ENCODE results near the gene MMEL1.
"Not testable (repeated sequence)": the region's sequence is repeated elsewhere in the genome, so short reads cannot be mapped to it uniquely, and the experiment has no call there.

Gene MMEL1

GRCh38 chr1:2554621-2555387, 78.0 kb downstream of the MMEL1 start:
- ChIA-PET CTCF (interaction anchor here (0.7 to 1.7 kb wide), 2 partner anchors 31 to 67 kb away, joined by 3 to 5 read pairs; no protein-coding TSS in a partner anchor), POLR2A (ENCODE audit: low non-redundant PET) (no interaction called here)
- peak overlapping the region; percentile 85; the same call in 1 of the 2 replicates for H3K27ac ChIP-seq
- TF ChIP-seq CTCF (conservative IDR thresholded peaks at IDR 0.05; ENCODE audit: low read depth), result peak; percentile 26; the same call in 1 of the 2 replicates
- no peak for DNase-seq (ENCODE audit: low spot score)

- DNase-seq (ENCODE audit: low spot score), result no peak
- ChIA-PET POLR2A (ENCODE audit: low non-redundant PET) (no interaction called here), CTCF (no interaction called here)
- H3K27ac ChIP-seq, result no peak overlapping the region
- no peak for TF ChIP-seq CTCF (conservative IDR thresholded peaks at IDR 0.05; ENCODE audit: low read depth)
Observed at GRCh38 chr1:2553871-2554620, 78.8 kb downstream of the MMEL1 start.

DNA sequence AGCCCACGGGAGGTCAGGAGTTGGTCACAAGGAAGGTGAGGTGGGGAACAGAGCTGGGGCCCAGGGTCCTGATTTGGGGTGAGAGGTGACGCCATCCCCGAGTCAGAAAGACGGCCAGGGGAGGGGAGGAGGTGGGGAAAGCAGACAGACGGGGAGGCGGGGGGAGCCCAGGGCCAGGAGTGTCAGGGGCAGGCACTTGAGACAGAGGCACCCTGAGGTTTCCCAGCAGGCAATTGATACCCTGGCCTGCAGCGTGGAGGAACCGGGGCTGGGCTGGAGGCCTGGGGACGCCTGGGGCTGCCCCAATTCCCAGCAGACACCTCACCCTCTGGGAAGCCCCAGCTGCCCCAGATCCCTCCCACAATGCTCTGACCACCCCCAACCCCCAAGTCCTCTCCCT, 79.7 kb downstream of the MMEL1 start:
- DNase-seq (ENCODE audit: low spot score); POLR2A ChIA-PET (ENCODE audit: low non-redundant PET); H3K27ac ChIP-seq; CTCF ChIA-PET: not testable (repeated sequence)

- CTCF ChIA-PET, result no interaction called here
- POLR2A ChIA-PET (ENCODE audit: low non-redundant PET), result no interaction called here
Observed at GRCh38 chr1:2552189-2552588, 80.6 kb downstream of the MMEL1 start.

DNA sequence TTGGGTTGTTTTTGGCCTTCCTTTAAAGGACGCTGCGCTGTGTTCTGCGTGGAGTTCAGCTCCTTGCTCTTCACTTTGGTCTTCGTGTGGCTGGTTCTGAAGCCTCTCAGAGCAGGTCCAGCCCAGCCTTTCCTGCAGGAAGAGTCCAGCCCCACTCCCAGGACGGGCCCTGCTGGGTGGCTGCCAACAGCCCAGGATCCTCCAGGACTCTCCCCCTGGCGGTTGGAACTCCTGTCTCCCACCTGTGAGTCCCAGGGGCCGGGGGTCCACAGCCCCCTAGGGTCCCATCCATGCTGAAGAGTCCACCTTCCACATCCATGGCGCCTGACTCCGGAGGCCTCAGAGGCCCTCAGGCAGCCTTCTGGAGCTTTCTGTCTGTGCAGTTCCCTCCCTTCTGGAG, 81.3 kb downstream of the MMEL1 start:
- CTCF ChIA-PET, result interaction anchor here (0.7 kb wide), 1 partner anchor 23 kb away, joined by 3 read pairs; no protein-coding TSS in a partner anchor
- DNase-seq (ENCODE audit: low spot score); POLR2A ChIA-PET (ENCODE audit: low non-redundant PET): not testable (repeated sequence)

More at GRCh38 chr1:2552189-2552588, 80.6 kb downstream of the MMEL1 start:
- H3K27ac ChIP-seq, result no peak overlapping the region
- no peak for TF ChIP-seq CTCF (conservative IDR thresholded peaks at IDR 0.05; ENCODE audit: low read depth)
- DNase-seq (ENCODE audit: low spot score), result no peak

DNA sequence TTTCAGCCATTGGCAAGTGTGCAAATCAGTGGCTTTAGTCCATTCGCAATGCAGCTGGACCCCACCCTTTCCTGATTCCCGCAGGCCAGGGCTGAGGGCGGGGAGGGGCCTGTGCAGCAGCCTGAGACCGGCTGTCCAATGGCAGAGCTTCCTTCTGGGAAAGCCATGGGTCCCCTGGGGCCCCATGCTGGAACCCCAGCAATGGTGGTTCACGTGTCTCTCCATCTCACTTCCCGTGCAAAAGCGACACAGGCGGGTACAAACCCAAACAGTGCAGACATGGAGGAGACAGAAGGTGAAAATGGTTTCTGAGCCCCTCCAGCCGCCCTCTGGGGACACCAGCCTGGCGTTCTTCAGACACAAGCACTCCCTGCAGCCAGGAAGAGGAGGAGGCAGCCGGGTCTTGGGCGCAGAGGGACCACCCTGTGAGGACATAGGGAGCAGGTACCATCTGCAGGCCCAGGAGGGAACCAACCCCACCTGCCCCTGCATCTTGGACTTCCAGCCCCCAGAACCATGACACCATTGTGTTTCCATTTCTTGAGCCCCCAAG, 82.4 kb downstream of the MMEL1 start:
- DNase-seq (ENCODE audit: low spot score); POLR2A ChIA-PET (ENCODE audit: low non-redundant PET); CTCF ChIA-PET; H3K27ac ChIP-seq: not testable (repeated sequence)

More for the DNA sequence above, 81.3 kb downstream of the MMEL1 start:
- not testable (repeated sequence) for H3K27ac ChIP-seq

DNA sequence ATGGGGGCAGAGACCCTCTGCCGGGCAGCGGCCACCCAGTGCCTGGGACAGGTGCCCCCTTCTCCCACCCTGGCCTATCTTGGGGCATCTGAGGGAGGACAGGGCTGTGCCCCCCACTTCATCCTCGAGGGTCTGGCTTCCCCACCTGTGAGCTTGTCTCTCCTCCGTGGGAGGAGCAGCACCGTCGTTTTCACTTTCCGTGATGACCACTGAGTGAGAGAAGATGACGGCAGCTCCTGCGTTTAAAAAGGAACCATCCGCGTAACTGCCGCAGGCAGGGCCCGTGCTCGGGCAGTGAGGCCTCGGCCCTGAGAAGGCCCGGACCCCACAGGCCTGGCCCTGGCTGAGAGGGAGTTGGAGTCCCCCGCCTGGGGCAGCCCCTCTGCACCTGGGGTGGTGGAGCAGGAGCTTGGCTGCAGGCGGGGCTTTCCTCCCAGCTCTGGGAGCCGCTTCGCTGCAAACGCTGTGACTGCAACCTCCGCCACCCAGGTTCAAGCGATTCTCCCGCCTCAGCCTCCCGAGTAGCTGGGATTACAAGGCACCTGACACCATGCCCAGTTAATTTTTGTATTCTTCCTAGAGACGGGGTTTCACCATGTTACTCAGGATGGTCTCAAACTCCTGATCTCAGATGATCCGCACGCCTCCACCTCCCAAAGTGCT, 83.3 kb downstream of the MMEL1 start:
- CTCF ChIA-PET, result interaction anchor here (0.7 to 1.3 kb wide), 2 partner anchors 20 to 25 kb away, joined by 3 read pairs; no protein-coding TSS in a partner anchor
- H3K27ac ChIP-seq, result peak overlapping the region; percentile 83
- DNase-seq (ENCODE audit: low spot score); POLR2A ChIA-PET (ENCODE audit: low non-redundant PET): not testable (repeated sequence)

GRCh38 chr1:2548068-2548589, 84.7 kb downstream of the MMEL1 start:
- POLR2A ChIA-PET (ENCODE audit: low non-redundant PET), result no interaction called here
- H3K27ac ChIP-seq, result peak overlapping the region; percentile 83
- TF ChIP-seq CTCF (conservative IDR thresholded peaks at IDR 0.05; ENCODE audit: low read depth), result peak; percentile 93

More at GRCh38 chr1:2548068-2548589, 84.7 kb downstream of the MMEL1 start:
- CTCF ChIA-PET, result interaction anchor here (0.6 to 1.3 kb wide), 4 partner anchors 14 to 24 kb away, joined by 3 to 5 read pairs (median 4); no protein-coding TSS in a partner anchor
- peak; percentile 81 for DNase-seq (ENCODE audit: low spot score)
